ENCODE data around the gene USH1G.

The USH1G gene

DNA sequence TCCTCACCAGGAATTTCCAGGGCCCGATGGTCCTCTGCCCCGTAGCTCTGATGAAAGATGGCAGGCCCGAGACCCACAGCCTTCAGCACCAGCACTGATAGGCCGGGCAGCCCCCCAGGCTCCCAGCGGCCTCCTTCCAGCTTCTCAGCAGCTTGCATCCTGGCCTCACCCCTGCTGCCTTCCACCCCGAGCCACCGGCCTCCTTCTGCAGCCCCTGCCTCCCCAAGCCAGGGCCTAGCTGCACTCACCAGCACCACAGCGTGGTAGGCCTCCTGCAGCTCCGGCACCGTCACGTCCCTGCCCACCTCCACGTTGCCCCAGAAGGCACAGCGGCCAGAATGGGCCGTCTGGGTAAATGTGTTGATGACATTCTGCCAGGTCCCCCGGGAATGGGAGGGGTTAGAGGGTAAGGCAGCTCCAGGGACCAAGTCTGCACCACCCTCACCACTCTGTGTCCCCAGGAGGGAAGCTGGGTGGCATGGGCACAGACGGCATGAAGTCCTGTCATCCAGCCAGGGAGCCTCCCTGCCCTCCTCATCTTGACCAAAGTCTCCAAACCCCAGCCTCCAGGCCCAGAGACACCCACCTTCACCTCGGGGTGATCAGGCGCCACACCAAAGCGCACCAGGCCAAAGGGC is 56.7 kb downstream of the USH1G start:
- no peaks in the 10 kb centered on the region for H3K4me1 ChIP-seq (ENCODE audit: insufficient read depth, poor library complexity, severe bottlenecking)

More for the DNA sequence above, 56.7 kb downstream of the USH1G start:
- no peak for TF ChIP-seq CTCF (IDR thresholded peaks at IDR 0.05; ENCODE audit: poor library complexity, severe bottlenecking)
- DNase-seq (ENCODE audit: low spot score) (peak; percentile 62), ATAC-seq (ENCODE audit: low read depth) (no peak)
- 0 out of 2 replicates have a peak, but pooled peaks cover 7% of the 10 kb centered on the region for H3K36me3 ChIP-seq (ENCODE audit: low read depth)
- H3K27me3 ChIP-seq (ENCODE audit: insufficient read depth, poor library complexity, severe bottlenecking), result peaks cover 12% of the 10 kb centered on the region
- no peak overlapping the region for H3K27ac ChIP-seq (ENCODE audit: poor library complexity, severe bottlenecking)
- no peak overlapping the region for H3K4me3 ChIP-seq (ENCODE audit: severe bottlenecking)
- no peaks in the 10 kb centered on the region for H3K9me3 ChIP-seq (ENCODE audit: severe bottlenecking)

Data from RWPE2 (cell line).